ENCODE data around the gene TSPOAP1. TPM values are rescaled to one million over a fixed set of nuclear protein-coding genes. Genes with fewer than 3 reads are reported as not detected.

The TSPOAP1 gene
- total RNA-seq, 2 experiments from 2014 or later = 21.1 to 24.1 TPM

DNA sequence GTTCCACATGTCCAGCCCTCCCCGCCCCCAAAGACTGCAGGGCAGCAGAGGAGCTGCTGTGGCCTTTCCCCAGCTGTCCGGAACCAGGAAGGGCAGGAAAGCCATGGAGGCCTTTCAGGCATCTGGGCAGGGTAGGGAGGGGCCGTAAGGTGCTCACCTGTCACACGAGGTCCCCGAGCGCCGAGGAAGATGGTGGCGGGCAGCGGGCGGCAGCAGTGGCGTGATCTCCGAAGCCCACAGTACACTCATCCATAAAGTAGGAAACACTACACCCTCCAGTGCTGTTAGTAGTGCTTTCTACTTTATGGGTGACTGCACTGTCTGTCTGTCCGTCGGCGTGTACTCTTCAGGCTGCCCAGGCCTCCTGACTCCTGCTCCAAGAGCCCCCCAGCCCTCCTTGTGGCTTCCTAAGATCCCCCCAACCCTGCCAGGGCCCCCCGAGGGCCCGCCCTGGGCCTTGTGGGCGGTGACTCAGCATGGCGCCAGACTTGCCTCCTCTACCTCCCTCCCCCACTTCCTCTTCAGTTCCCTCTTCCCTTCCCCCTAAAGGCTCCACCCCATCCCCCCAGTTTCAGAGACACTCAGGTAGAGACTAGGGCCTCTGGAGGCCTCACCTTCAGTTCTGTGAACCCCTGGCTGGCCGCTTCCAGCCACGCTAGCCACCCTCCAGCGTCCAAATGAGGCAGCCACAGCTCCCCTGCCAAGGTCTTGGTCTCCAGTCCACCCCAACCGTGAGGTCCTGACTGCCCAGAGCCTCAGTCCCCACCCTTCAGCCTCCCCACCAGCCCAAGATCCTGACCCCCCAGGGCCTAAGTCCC is 2.6 kb upstream of the TSPOAP1 start:
- H3K36me3 Mint-ChIP-seq (ENCODE audit: low read depth) = peaks cover 63% of the 10 kb centered on the region

DNA sequence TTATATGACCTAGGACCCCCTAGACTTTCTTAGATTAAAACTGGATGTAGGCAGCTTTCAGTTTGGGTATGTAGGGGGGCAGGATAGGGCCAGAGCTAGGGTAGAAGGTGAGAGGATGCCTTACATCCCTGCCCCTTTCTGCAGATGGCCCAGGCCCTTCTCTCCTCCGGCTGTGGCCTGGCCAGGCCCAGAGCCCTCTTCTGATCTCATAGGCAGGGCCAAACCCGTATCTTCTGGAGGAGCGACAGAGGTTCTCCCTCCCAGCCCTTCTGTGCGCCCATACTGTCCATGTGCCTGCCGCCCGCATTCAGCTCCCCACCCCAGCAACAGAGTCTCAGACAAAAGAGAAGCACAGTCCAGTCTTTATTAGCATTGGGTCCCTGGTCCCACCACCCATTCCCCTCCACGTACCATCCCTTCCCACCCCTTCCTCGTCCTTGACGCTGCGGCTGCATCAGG is 2.0 kb upstream of the TSPOAP1 start:
- Mint-ChIP-seq H3K36me3 (ENCODE audit: low read depth) (peaks cover 60% of the 10 kb centered on the region), H3K27ac (peak overlapping the region; percentile 96), H3K4me1 (ENCODE audit: low read depth) (peaks cover 34% of the 10 kb centered on the region), H3K4me3 (peak overlapping the region; percentile 81), H3K27me3 (peaks cover 7% of the 10 kb centered on the region), H3K9me3 (no peaks in the 10 kb centered on the region)
- peak; percentile 62 for DNase-seq
- no peak for ATAC-seq
- intact Hi-C loops (cut with micrococcal nuclease) = loop anchor here (10.0 kb wide), 2 partner anchors 304 to 774 kb away; partner anchors contain the start of gene TRIM37
- TF ChIP-seq, protein P1, sequence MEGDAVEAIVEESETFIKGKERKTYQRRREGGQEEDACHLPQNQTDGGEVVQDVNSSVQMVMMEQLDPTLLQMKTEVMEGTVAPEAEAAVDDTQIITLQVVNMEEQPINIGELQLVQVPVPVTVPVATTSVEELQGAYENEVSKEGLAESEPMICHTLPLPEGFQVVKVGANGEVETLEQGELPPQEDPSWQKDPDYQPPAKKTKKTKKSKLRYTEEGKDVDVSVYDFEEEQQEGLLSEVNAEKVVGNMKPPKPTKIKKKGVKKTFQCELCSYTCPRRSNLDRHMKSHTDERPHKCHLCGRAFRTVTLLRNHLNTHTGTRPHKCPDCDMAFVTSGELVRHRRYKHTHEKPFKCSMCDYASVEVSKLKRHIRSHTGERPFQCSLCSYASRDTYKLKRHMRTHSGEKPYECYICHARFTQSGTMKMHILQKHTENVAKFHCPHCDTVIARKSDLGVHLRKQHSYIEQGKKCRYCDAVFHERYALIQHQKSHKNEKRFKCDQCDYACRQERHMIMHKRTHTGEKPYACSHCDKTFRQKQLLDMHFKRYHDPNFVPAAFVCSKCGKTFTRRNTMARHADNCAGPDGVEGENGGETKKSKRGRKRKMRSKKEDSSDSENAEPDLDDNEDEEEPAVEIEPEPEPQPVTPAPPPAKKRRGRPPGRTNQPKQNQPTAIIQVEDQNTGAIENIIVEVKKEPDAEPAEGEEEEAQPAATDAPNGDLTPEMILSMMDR (IDR thresholded peaks at IDR 0.05) = no peak
- ChIA-PET CTCF (interaction anchor here (4.7 kb wide), 1 partner anchor 13 kb away, joined by 68 read pairs; no protein-coding TSS in a partner anchor), POLR2A (interaction anchor here (0.6 to 26.8 kb wide), 9 partner anchors 5 to 301 kb away, joined by 4 to 1558 read pairs (median 6); partner anchors contain the start of genes MKS1, RNF43, SUPT4H1 and TSPOAP1)

More for the DNA sequence above, 2.6 kb upstream of the TSPOAP1 start:
- no peaks in the 10 kb centered on the region for H3K9me3 Mint-ChIP-seq
- peaks cover 7% of the 10 kb centered on the region for H3K27me3 Mint-ChIP-seq
- H3K4me3 Mint-ChIP-seq = peak overlapping the region; percentile 81
- TF ChIP-seq, protein P1 (IDR thresholded peaks at IDR 0.05) = no peak
- no peak for ATAC-seq
- peaks cover 29% of the 10 kb centered on the region for H3K4me1 Mint-ChIP-seq (ENCODE audit: low read depth)
- DNase-seq = peak; percentile 87
- ChIA-PET POLR2A (interaction anchor here (0.6 to 26.8 kb wide), 12 partner anchors 6 to 300 kb away, joined by 3 to 1558 read pairs (median 5); partner anchors contain the start of genes MKS1, RNF43, SUPT4H1 and TSPOAP1), CTCF (interaction anchor here (4.7 kb wide), 1 partner anchor 12 kb away, joined by 68 read pairs; no protein-coding TSS in a partner anchor)
- peak overlapping the region; percentile 96 for H3K27ac Mint-ChIP-seq
- intact Hi-C loops (cut with micrococcal nuclease) = loop anchor here (10.0 kb wide), 2 partner anchors 304 to 774 kb away; partner anchors contain the start of gene TRIM37

DNA sequence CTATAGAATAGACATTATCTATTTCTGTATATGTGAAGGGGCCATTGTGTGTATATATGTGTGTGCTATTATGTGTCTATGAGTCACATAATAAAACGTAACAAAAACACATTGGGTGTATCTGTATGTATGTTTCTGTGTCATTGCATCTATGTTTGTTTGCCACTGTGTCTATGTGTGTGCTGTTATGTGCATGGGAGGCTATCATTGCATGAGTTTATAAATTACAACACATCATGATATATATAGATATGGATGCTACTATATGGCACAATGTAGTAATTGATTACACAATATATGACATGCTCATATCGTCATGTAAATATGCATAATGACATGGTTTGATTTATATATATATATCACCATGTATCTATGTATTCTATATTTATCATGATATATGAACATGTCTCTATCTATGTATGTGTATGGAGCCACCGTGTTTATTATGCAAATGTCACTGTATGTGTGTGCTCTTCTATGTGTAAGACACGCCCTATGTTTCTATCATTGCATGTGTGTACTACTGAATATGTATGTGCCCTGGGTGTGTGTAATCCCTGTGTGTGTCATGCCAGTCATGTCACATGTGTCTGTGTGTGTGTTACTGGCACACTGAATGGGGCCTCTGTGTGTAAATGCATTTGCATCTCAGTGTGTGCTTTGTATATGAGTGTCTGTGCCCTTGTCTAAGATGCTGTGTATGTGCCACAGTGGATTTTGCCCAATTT is 1.4 kb upstream of the TSPOAP1 start:
- intact Hi-C loops (cut with micrococcal nuclease) = loop anchor here (1.0 to 10.0 kb wide), 4 partner anchors 9 to 775 kb away; partner anchors contain the start of gene TRIM37
- ChIA-PET CTCF (interaction anchor here (4.7 kb wide), 1 partner anchor 14 kb away, joined by 68 read pairs; no protein-coding TSS in a partner anchor), POLR2A (interaction anchor here (1.8 to 26.8 kb wide), 5 partner anchors 5 to 301 kb away, joined by 6 to 1558 read pairs (median 496); partner anchors contain the start of genes RNF43, SUPT4H1 and TSPOAP1)
- DNase-seq = peak; percentile 81
- ATAC-seq = peak; percentile 24
- Mint-ChIP-seq H3K27ac (peak overlapping the region; percentile 96), H3K4me1 (ENCODE audit: low read depth) (peaks cover 39% of the 10 kb centered on the region), H3K4me3 (peak overlapping the region; percentile 81), H3K27me3 (peaks cover 7% of the 10 kb centered on the region), H3K36me3 (ENCODE audit: low read depth) (peaks cover 54% of the 10 kb centered on the region), H3K9me3 (no peaks in the 10 kb centered on the region)
- TF ChIP-seq, protein P1 (IDR thresholded peaks at IDR 0.05) = no peak

DNA sequence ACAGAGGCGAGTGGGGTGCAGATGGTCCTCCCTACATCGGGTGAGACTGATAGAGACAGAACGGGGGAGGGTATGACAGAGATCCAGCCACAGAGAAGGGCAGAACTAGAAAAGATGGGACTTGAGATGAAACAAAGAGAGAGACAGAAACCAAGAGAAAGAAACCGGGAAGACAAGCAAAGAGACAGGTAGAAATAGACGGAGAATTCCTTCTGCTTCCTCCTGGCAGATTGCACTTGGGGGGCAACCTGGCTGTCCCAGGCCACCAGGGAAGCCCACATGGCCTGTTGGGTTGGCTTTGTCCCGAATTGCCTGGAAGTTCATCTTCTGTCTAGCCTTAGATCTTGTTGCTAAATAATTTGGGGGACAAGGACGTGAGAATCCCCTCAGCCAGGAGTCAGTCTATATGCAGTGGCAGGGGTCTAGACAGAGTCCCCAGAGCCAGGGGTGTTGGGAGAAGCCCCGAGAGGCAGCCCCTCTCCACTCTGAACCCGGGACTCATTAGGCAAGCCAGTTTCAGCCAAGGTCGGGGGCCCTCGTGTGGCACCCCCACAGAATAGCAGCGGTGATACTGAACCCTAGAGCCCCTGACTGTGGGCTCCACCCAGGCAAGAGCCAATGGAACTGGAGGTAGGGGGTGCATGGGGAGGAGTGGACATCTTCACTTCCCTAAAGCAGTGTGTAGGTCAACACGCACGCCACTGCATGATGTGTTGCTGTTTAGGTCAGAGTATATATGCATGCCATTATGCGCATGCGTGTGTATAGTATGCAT is 627 bp upstream of the TSPOAP1 start:
- H3K27me3 Mint-ChIP-seq = peaks cover 7% of the 10 kb centered on the region

More for the DNA sequence above, 627 bp upstream of the TSPOAP1 start:
- Mint-ChIP-seq H3K27ac (peak overlapping the region; percentile 96), H3K4me1 (ENCODE audit: low read depth) (peaks cover 40% of the 10 kb centered on the region), H3K4me3 (peak overlapping the region; percentile 81), H3K9me3 (no peaks in the 10 kb centered on the region), H3K36me3 (ENCODE audit: low read depth) (peaks cover 47% of the 10 kb centered on the region)
- peak; percentile 95 for DNase-seq
- peak; percentile 48 for ATAC-seq
- POLR2A ChIA-PET = interaction anchor here (0.7 to 26.8 kb wide), 8 partner anchors 10 to 956 kb away, joined by 3 to 1558 read pairs (median 6); partner anchors contain the start of genes RNF43 and SUPT4H1
- intact Hi-C loops (cut with micrococcal nuclease) = loop anchor here (1.0 to 2.0 kb wide), 2 partner anchors 10 to 16 kb away; no protein-coding TSS in a partner anchor
- CTCF ChIA-PET = interaction anchor here (3.2 to 4.0 kb wide), 3 partner anchors 8 to 15 kb away, joined by 19 to 56 read pairs (median 38); no protein-coding TSS in a partner anchor
- TF ChIP-seq, protein P1 (IDR thresholded peaks at IDR 0.05) = peak; percentile 57
